HAP-1 (cell line): ENCODE data around the gene KRABD2.
"Not testable (repeated sequence)": the region's sequence is repeated elsewhere in the genome, so short reads cannot be mapped to it uniquely, and the experiment has no call there.

Experiments used
- DNase-seq, 2 experiments: peaks; one replicate each; pipeline ENCODE4 v3.0.0-alpha.2; 2016 to 2020; ENCODE audit warnings: low spot score in 2 of 2
- H3K27me3 ChIP-seq: fragments of 250-450 bp; sonication (Bioruptor Pico); 2 replicates; pipeline ENCODE4 v1.5.1; 2020; ENCODE audit warnings: low read depth, mild to moderate bottlenecking, moderate library complexity
- H3K36me3 ChIP-seq: fragments of 250-450 bp; sonication (Bioruptor Pico); replicated peaks from 2 replicates; pipeline ENCODE4 v1.5.1; 2020; ENCODE audit warnings: mild to moderate bottlenecking
- H3K4me1 ChIP-seq: fragments of 250-450 bp; sonication (Bioruptor Pico); 2 replicates; pipeline ENCODE4 v1.5.1; 2020; ENCODE audit warnings: mild to moderate bottlenecking
- H3K4me3 ChIP-seq: fragments of 250-450 bp; sonication (Bioruptor Pico); 2 replicates; pipeline ENCODE4 v1.5.1; 2020; ENCODE audit warnings: mild to moderate bottlenecking, moderate library complexity
- H3K9me3 ChIP-seq: fragments of 250-450 bp; sonication (Bioruptor Pico); 2 replicates; pipeline ENCODE4 v1.5.1; 2020; ENCODE audit warnings: mild to moderate bottlenecking, moderate library complexity
- in situ Hi-C: fragments of 300-500 bp; cut with MboI; formaldehyde crosslinking; loops from 3 replicates; pipeline ENCODE4 v1.14.3; 2020; ENCODE audit warnings: low sequenced_read_pairs, inconsistent platforms, mixed read lengths

Gene KRABD2

DNA sequence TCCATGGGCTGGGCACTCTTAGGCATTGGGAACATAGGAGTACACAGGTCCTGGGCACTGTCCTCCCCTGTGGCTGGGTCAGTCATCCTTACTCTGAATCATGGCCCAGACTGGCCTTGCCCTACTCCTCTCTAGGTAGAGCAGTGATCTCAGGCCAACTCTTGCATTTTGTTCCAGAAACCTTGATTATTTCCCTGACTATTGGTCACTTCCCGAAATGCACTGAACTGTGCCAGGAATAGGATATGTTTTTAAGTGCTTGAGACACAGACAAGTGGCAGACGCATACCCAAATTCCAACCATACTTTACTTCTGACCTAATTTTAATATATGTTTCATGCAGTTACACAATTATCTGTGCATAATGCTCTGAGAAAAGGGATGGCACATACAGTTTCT, 10.3 kb downstream of the KRABD2 start:
- Histone ChIP-seq H3K36me3 (peaks cover 19% of the 10 kb centered on the region), H3K4me3 (no peak overlapping the region), H3K9me3 (no peaks in the 10 kb centered on the region), H3K4me1 (no peaks in the 10 kb centered on the region), H3K27me3 (no peaks in the 10 kb centered on the region)
- no peak for DNase-seq
- in situ Hi-C loops: no loop called here

DNA sequence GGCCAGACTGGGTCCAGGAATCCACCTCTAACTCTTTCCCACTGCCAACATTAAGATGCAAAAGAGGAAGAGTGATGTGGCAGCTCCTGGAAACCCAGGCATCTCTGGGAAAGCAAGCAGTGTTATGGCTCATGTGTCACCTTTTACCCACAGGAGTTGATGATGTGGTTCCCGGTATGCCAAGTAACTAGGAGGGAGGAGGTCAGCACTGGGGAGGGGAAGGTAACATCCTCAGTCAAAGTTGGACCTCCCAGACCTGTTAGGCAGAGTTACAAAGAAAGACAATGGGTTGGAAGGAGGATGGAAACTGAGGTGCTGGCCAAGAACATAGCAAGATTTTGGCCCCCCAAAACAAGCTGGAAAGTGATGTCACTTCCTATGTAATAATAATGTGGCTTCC, 11.4 kb downstream of the KRABD2 start:
- DNase-seq: no peak
- in situ Hi-C loops: no loop called here
- Histone ChIP-seq H3K4me1 (peaks cover 10% of the 10 kb centered on the region), H3K4me3 (no peak overlapping the region), H3K27me3 (no peaks in the 10 kb centered on the region), H3K9me3 (no peaks in the 10 kb centered on the region), H3K36me3 (peaks cover 15% of the 10 kb centered on the region)

DNA sequence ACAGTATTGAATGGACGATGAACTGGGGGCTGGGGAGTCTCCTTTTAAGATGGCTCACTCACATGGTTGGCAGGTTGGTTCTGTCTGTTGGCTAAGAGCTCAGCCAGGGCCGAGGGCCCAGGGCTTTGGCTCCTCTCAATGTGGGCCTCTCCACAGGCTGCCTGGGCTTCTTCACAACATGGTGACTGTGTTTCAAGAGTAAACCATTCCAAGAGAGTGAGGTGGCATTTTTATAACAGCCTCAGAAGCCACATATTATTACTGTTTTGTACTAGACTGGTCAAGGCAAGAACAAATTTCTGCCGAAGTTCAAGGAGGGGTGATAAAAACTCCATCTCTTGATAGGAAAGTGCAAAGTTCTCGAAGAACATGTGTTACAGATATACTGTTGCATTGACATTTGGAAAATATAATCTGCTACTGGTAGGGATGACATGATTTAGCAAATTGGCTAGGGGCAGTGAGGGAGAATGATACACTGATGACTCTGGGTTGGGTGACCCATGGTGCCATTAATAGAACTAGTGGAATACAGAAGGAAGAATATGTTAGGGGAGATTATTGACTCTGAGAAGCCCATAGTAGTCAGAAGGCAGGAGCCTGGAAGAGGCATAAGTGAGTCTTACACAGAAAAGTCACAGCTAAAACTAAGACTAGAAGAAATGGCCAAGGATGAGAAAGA, 13.7 kb downstream of the KRABD2 start:
- H3K4me1 ChIP-seq: peaks cover 10% of the 10 kb centered on the region
- no peaks in the 10 kb centered on the region for H3K27me3 ChIP-seq
- no peaks in the 10 kb centered on the region for H3K36me3 ChIP-seq
- no peak for DNase-seq
- no peak overlapping the region for H3K4me3 ChIP-seq
- H3K9me3 ChIP-seq: no peaks in the 10 kb centered on the region
- in situ Hi-C loops: no loop called here

DNA sequence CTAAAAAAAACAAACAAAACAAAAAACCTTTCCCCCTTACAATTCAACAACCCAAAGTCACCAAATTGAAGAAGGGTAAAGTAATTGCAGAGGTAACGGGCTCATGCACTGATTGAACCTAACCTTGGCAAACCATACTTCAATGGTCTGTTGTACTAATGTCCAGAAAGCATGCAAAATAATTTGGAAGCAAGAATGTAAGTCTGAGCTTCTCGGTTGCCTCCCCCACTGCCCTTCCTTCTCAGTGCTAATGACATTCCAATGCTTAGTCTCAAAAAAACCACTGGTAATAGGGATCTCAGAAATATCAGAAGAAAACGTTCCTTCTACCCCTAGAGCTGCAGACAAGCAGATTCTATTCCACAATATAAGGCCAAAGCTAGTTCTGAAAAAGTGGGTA, 15.8 kb downstream of the KRABD2 start:
- DNase-seq: no peak
- no peaks in the 10 kb centered on the region for H3K9me3 ChIP-seq
- H3K4me3 ChIP-seq: no peak overlapping the region
- no peaks in the 10 kb centered on the region for H3K27me3 ChIP-seq
- no peaks in the 10 kb centered on the region for H3K36me3 ChIP-seq
- in situ Hi-C loops: no loop called here
- peaks cover 10% of the 10 kb centered on the region for H3K4me1 ChIP-seq

DNA sequence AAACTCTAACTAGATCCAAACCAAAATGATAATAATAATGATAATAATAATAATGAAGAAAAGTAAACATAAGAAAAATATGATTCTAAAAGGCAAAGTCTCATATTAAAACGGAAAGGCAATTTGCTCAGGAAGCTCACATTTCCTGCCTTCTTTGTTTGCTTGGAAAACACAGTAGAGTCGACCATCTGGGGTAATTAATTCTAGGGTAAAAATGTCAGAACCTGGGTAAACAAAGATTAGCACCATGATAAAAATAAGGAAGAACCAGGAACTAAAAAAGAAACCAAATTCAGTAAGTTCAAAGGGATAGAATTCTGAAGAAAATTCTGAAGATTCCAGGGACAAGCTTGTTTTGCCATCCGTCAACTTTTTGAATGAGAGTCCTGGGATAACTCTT, 16.2 kb downstream of the KRABD2 start:
- in situ Hi-C loops: no loop called here

DNA sequence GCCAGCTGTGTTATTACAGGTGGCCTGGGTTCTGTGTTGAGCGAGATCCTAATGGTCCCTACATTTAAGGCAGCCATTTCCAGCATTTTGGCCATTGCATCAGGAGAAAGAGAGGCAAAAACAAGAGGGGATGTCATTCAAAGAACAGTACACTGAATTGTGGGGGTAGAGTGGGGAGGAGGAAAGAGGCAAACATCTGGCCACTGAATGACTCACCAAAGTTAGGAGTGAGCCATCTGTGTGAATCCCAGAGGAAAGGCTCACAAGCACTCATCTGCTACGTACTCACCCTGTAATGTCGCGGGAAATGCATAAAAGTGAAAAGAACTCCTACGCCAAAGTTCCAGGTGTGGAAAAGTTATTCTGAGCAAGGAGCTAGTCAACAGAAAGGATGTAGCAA, 16.7 kb downstream of the KRABD2 start:
- H3K27me3 ChIP-seq: no peaks in the 10 kb centered on the region
- H3K4me1 ChIP-seq: peaks cover 20% of the 10 kb centered on the region
- H3K9me3 ChIP-seq: no peaks in the 10 kb centered on the region
- in situ Hi-C loops: no loop called here
- no peak for DNase-seq
- H3K36me3 ChIP-seq: no peaks in the 10 kb centered on the region
- H3K4me3 ChIP-seq: no peak overlapping the region

More for the DNA sequence above, 16.2 kb downstream of the KRABD2 start:
- H3K36me3 ChIP-seq: no peaks in the 10 kb centered on the region
- H3K4me3 ChIP-seq: no peak overlapping the region
- peaks cover 15% of the 10 kb centered on the region for H3K4me1 ChIP-seq
- no peaks in the 10 kb centered on the region for H3K9me3 ChIP-seq
- no peaks in the 10 kb centered on the region for H3K27me3 ChIP-seq
- no peak for DNase-seq

DNA sequence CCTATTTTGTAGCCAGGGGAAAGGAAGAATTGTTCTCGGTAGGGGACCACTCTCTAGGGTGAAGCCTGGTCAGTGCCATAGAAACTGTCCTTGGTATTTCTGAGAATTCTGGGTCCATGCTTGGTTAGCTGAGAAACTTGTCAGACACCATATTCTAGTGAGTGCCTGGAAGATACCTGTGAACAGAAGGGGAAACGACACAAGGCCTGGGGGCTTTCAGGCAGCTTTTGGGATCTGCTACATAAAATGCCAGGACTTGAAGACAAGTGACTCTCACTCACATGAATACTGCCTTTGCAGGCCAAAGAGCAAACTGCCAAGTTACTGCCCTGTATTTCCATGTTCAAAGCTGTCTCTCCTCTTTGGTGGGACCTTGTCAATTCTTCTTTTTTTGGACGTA, 18.6 kb downstream of the KRABD2 start:
- DNase-seq: no peak
- Histone ChIP-seq H3K4me1 (peaks cover 34% of the 10 kb centered on the region), H3K4me3 (no peak overlapping the region), H3K27me3 (no peaks in the 10 kb centered on the region), H3K36me3 (no peaks in the 10 kb centered on the region), H3K9me3 (no peaks in the 10 kb centered on the region)
- in situ Hi-C loops: no loop called here

DNA sequence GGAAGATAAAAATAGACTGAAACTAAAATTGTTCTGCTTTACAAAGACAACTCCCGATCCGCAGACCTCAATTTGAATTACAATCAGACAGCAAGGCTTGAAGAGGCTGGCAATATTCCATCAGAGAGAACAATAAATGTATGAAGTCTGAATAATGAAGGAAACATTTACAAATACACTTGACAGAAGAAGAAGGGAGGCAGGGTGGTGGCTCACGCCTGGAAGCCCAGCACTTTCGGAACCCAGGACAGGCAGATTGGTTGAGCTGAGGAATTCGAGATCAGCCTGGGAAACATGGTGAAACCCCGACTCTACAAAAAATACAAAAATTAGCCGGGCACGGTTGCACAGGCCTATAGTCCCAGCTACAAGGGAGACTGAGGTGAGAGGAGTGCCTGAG, 22.3 kb downstream of the KRABD2 start:
- in situ Hi-C loops: no loop called here
- DNase-seq: peak; percentile 81 to 98
- Histone ChIP-seq H3K36me3 (no peaks in the 10 kb centered on the region), H3K27me3 (no peaks in the 10 kb centered on the region), H3K9me3 (no peaks in the 10 kb centered on the region), H3K4me1 (peaks cover 29% of the 10 kb centered on the region), H3K4me3 (no peak overlapping the region; the same call in 1 of the 2 replicates)

DNA sequence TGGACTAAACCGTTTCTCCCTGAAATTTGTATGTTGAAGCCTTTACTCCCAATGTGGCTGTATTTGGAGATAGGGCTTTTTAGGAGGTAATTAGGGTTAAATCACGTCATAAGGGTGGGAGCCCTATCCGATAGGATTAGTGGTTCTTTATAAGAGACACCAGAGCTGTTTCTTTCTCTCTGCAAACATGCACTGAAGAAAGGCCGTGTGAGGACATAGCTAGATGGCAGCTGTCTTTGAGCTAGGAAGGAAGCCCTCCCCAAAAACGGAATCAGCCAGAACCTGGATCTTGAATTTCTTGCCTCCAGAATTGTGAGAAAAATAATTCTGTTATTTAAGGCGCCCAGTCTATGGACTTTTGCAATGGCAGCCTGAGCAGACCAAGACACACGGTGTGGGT, 22.8 kb downstream of the KRABD2 start:
- in situ Hi-C loops: no loop called here
- no peaks in the 10 kb centered on the region for H3K36me3 ChIP-seq
- peak; percentile 58 to 73 for DNase-seq
- no peaks in the 10 kb centered on the region for H3K9me3 ChIP-seq
- H3K27me3 ChIP-seq: no peaks in the 10 kb centered on the region
- no peak overlapping the region for H3K4me3 ChIP-seq
- H3K4me1 ChIP-seq: peaks cover 29% of the 10 kb centered on the region

DNA sequence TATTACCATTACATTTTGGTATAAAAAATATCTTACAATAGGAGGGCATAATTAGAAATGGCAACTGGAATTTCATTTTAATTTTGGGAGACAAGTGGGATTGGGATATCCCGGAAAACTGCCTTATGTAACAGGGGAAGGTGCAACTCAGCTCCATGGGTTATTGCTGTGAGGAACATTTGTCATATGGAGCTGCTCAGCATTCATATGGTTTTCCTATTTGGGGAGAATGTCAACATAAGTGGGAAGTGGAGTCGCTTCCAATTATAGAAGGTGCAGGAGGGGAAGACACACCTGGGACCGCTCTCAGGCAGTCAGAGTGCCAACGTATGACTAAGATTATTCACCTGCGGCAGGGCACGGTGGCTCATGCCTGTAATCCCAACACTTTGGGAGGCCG, 26.2 kb downstream of the KRABD2 start:
- Histone ChIP-seq H3K27me3 (no peaks in the 10 kb centered on the region), H3K4me1 (peaks cover 25% of the 10 kb centered on the region), H3K9me3 (no peaks in the 10 kb centered on the region), H3K36me3 (no peaks in the 10 kb centered on the region), H3K4me3 (no peak overlapping the region)
- no peak for DNase-seq
- in situ Hi-C loops: no loop called here

DNA sequence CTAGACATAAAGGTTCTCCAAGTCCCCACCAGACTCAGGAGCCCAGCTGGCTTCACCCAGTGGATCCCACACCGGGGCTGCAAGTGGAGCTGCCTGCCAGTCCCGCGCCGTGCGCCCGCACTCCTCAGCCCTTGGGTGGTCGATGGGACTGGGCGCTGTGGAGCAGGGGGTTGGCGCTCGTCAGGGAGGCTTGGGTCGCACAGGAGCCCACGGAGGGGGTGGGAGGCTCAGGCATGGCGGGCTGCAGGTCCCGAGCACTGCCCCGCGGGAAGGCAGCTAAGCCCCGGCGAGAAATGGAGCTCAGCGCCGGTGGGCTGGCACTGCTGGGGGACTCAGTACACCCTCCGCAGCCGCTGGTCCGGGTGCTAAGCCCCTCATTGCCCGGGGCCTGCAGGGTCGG, 29.5 kb downstream of the KRABD2 start:
- H3K27me3 ChIP-seq, DNase-seq, in situ Hi-C loops, H3K4me1 ChIP-seq, H3K9me3 ChIP-seq, H3K36me3 ChIP-seq, H3K4me3 ChIP-seq: not testable (repeated sequence)

DNA sequence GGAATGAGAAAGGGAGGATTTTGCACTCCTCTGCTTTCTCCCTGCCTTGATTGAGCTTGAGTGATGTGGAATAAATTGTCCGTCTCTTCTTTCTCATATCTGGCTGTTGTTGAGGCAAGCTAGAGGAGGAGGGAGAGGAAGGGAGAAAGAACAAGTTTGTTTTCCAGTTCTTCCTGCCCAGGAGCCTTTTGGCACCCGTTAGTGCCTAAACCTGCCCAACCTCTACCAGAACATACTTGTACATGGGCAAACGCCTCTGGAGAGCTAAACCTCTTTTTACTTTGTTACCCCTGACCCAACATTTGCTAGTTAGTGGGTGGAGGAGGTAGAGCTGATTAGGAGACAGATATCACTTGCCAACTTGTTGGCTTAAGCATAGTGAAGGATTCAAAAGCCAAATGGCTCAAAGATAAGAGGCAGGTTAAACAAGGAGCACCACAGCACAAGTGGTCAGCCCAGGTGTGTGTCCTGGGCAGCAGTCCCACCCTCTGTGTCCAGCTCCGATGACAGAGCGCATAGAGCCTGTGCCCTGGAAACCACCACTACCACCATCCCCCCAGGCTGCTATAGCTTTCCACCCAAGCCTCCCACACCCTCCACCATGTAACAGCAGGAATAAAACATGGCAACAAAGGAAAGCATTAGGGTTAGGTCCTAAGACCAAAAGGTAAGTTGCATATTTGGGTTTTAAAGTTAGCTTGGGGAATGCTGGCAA, 30.4 kb downstream of the KRABD2 start:
- in situ Hi-C loops: no loop called here
- no peak for DNase-seq
- Histone ChIP-seq H3K36me3 (no peaks in the 10 kb centered on the region), H3K4me1 (peaks cover 3% of the 10 kb centered on the region; the same call in 1 of the 2 replicates), H3K4me3 (no peak overlapping the region), H3K9me3 (no peaks in the 10 kb centered on the region), H3K27me3 (no peaks in the 10 kb centered on the region)

DNA sequence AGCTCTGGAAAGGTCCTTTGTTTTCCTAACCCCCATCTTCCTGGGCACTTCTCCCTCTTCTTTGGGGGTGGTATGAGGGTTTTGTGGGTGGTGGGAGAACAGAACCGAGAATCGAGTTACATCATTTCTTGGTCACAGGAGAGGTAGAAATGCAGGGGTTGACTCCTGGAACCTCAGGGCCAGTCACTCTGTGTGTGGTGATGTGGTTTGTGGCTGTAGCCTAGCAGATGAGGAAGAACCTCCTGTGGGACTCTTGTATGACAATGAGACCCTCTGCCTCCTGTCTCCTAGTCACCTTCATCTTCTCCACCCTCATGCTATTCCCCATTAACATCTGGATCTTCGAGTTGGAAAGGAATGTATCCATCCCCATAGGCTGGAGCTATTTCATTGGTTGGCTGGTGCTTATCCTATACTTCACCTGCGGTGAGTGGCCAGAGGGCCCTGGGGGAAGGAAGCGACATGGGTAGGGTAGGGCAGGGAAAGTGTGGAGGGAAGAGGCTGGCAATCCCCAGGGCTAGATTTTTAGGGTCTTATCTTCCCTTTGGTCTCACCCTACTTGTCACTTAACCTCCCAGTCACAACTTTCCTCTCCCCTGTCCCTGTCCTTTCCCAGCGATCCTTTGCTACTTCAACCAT, 31.3 kb downstream of the KRABD2 start:
- in situ Hi-C loops: no loop called here
- peaks cover 4% of the 10 kb centered on the region; the same call in 1 of the 2 replicates for H3K4me1 ChIP-seq
- no peaks in the 10 kb centered on the region for H3K27me3 ChIP-seq
- no peak overlapping the region for H3K4me3 ChIP-seq
- H3K9me3 ChIP-seq: no peaks in the 10 kb centered on the region
- no peaks in the 10 kb centered on the region for H3K36me3 ChIP-seq
- no peak for DNase-seq

DNA sequence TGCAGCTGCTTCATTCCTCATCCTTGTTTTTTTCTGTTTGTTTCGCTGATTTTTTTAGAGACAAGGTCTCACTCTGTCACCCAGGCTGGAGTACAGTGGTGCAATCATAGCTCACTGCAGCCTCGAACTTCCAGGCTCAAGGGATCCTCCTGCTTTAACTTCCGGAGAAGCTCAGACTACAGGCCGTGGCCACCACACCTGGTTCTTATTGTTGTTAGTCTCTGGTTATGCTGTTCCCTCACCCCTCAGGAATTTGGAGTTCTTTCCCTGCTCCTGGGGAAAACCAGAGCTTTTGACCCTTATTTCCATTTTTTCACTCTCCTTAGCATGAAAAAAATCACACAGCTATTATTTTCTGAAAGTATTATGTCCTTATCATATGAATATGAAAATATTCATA, 35.0 kb downstream of the KRABD2 start:
- H3K9me3 ChIP-seq: no peaks in the 10 kb centered on the region
- H3K4me1 ChIP-seq: peaks cover 14% of the 10 kb centered on the region
- no peak overlapping the region for H3K4me3 ChIP-seq
- H3K36me3 ChIP-seq: no peaks in the 10 kb centered on the region
- peak in 1 of 2 experiments; percentile 22 for DNase-seq
- no peaks in the 10 kb centered on the region for H3K27me3 ChIP-seq
- in situ Hi-C loops: no loop called here
